Kidney epithelial cell (primary cell): ENCODE measurements around the gene APBB3. TPM values are rescaled to one million over a fixed set of nuclear protein-coding genes. Genes with fewer than 3 reads are reported as not detected.
A peak's percentile ranks its signal among the peaks of the same experiment; 100 is the strongest.
"Not testable (repeated sequence)": the region's sequence is repeated elsewhere in the genome, so short reads cannot be mapped to it uniquely, and the experiment has no call there.

Source experiments
- DNase-seq: peaks from one replicate; pipeline ENCODE4 v3.0.0-alpha.2; 2010; ENCODE audit warnings: low read depth
- H3K27me3 ChIP-seq: 2 replicates; pipeline ENCODE4 v1.6.0; 2011; ENCODE audit warnings: low read length; ENCODE audit not compliant: control insufficient read depth, insufficient read depth
- H3K36me3 ChIP-seq: 2 replicates; pipeline ENCODE4 v1.5.1; 2011; ENCODE audit warnings: low read length; ENCODE audit not compliant: control insufficient read depth, insufficient read depth
- H3K4me3 ChIP-seq: 2 replicates; pipeline ENCODE4 v1.5.1; 2011; ENCODE audit warnings: low read depth, mild to moderate bottlenecking, control low read depth, low read length
- total RNA-seq: library from RNA; depleted of rRNA; stranded (reverse); fragments of >200 nt; gene quantifications from 2 replicates; pipeline ENCODE4 v1.2.3, GENCODE V29; 2015
- TF ChIP-seq, protein P1 (sequence below): IDR thresholded peaks from 2 replicates; pipeline ENCODE4 v1.5.1; 2011; ENCODE audit warnings: mild to moderate bottlenecking, moderate library complexity, low read length, control low read depth, inconsistent platforms; ENCODE audit not compliant: insufficient read depth, poor library complexity, severe bottlenecking

The APBB3 gene
- total RNA-seq, 1 donor from 2014 or later: 13.3 TPM

DNA sequence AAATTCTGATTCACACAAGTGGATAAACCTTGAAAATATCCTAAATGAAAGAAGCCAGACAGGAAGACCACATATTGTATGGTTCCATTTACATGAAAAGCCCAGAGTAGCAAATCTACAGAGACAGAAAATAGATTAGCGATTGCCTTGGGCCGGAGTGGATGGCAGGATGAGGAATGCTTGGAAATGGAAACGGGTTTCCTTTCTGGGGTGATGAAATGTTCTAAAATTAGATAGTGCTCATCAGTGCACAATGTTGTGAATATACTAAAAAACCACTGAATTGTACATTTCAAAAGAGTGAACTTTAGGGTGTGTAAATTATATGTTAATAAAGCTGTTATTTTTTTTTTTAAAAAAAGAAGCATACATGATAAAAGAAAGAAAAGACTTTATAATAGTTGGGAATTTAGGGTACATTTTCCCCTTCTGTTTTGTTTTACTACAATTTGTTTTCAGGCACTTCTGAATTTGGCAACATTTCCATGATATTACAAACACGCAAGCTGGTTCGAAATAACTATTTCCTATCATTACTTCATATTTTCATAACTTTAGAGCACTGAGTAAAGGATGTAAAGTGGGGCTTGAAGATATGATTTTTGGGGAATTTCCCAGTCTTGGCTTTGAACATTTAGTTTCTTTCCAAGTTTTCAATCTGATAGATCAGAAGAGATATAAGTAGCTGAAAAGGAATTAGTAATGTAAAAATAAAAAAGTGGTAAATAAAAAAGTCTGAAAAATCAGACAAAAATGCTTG lies 24.1 kb upstream of the APBB3 start:
- H3K4me3 ChIP-seq: no peak overlapping the region
- TF ChIP-seq, protein P1, sequence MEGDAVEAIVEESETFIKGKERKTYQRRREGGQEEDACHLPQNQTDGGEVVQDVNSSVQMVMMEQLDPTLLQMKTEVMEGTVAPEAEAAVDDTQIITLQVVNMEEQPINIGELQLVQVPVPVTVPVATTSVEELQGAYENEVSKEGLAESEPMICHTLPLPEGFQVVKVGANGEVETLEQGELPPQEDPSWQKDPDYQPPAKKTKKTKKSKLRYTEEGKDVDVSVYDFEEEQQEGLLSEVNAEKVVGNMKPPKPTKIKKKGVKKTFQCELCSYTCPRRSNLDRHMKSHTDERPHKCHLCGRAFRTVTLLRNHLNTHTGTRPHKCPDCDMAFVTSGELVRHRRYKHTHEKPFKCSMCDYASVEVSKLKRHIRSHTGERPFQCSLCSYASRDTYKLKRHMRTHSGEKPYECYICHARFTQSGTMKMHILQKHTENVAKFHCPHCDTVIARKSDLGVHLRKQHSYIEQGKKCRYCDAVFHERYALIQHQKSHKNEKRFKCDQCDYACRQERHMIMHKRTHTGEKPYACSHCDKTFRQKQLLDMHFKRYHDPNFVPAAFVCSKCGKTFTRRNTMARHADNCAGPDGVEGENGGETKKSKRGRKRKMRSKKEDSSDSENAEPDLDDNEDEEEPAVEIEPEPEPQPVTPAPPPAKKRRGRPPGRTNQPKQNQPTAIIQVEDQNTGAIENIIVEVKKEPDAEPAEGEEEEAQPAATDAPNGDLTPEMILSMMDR: no peak
- no peak for DNase-seq
- no peaks in the 10 kb centered on the region for H3K36me3 ChIP-seq
- H3K27me3 ChIP-seq: no peaks in the 10 kb centered on the region

GRCh38 chr5:140587495-140587894 lies 23.1 kb upstream of the APBB3 start:
- H3K27me3 ChIP-seq: no peaks in the 10 kb centered on the region
- TF ChIP-seq, protein P1: no peak
- DNase-seq: no peak
- no peaks in the 10 kb centered on the region for H3K36me3 ChIP-seq
- no peak overlapping the region for H3K4me3 ChIP-seq

- not testable (repeated sequence) for H3K4me3 ChIP-seq, DNase-seq, H3K27me3 ChIP-seq, H3K36me3 ChIP-seq
Measured at GRCh38 chr5:140579188-140579747, 14.9 kb upstream of the APBB3 start.

DNA sequence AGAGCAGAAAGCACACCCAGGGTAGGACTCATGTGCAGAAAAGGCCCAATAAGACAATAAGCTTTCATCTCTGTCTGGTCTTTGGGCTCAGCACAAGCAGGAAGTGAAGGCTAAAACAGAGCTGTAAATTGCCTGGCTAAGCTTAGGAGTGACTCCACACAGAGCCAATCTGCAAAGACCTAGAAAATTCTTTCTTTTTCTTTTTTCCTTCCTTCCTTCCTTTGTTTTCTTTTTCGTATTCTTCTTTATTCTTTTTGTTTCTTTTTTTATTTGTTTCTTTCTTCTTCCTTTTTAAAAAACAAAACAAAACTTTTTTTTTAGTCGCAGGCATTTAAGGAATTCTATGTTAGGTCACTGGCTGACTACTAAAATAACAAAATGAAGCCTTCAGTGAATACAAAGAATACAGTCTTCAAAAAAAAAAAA lies 12.4 kb upstream of the APBB3 start:
- TF ChIP-seq, protein P1: no peak
- DNase-seq: no peak
- Histone ChIP-seq H3K27me3 (no peaks in the 10 kb centered on the region), H3K4me3 (no peak overlapping the region), H3K36me3 (no peaks in the 10 kb centered on the region)

- DNase-seq: no peak
- TF ChIP-seq, protein P1: peak; percentile 43
- H3K4me3 ChIP-seq: no peak overlapping the region
- H3K36me3 ChIP-seq: no peaks in the 10 kb centered on the region
- no peaks in the 10 kb centered on the region for H3K27me3 ChIP-seq
Measured at GRCh38 chr5:140575309-140575708, 10.9 kb upstream of the APBB3 start.

- H3K36me3 ChIP-seq: no peaks in the 10 kb centered on the region
- H3K27me3 ChIP-seq: no peaks in the 10 kb centered on the region
- TF ChIP-seq, protein P1: no peak
- no peak for DNase-seq
- no peak overlapping the region for H3K4me3 ChIP-seq
Measured at GRCh38 chr5:140574165-140574564, 9.8 kb upstream of the APBB3 start.
